ENCODE data around the gene REXO1. TPM values are rescaled to one million over a fixed set of nuclear protein-coding genes. Genes with fewer than 3 reads are reported as not detected.

REXO1 gene
- total and polyA plus RNA-seq, 9 of the 15 experiments (the other 6 are each of a cell fraction or from before 2014, with no cell fraction given) = 0.04 to 63.3 (median 15.8) TPM

GRCh38 chr19:1822210-1822609, 26.1 kb downstream of the REXO1 start:
- CTCF ChIA-PET (ENCODE audit: low intra/inter-chr PET ratio) = no interaction called here
- WGBS (ENCODE audit: insufficient coverage, low coverage, missing lambda C conversion rate) = 97% methylated on average over 17 of the region's 19 CpGs
- no peak for ATAC-seq

More at GRCh38 chr19:1822210-1822609, 26.1 kb downstream of the REXO1 start:
- H3K27me3 ChIP-seq (ENCODE audit: control insufficient read depth in 2 of 2, insufficient read depth in 2 of 2, low read length in 2 of 2) = no peaks in the 10 kb centered on the region
- H3K9ac ChIP-seq (ENCODE audit: insufficient read depth in 1 of 2, low read depth in 2 of 2, low read length in 2 of 2) = peak overlapping the region in 1 of 2 experiments; percentile 28; a peak in 1 of 4 replicates
- H3K4me3 ChIP-seq = no peak overlapping the region
- no peak for FAIRE-seq
- intact Hi-C loops (cut with micrococcal nuclease) = no loop called here
- TF ChIP-seq STAT6 (CRISPR knock-in tag; IDR thresholded peaks at IDR 0.05) (no peak), ZKSCAN8 (CRISPR knock-in tag; IDR thresholded peaks at IDR 0.05) (no peak), POLR2G (IDR thresholded peaks at IDR 0.05; ENCODE audit: low read depth, low read length) (peak; percentile 9; the same call in 1 of the 2 replicates), PRDM10 (IDR thresholded peaks at IDR 0.05; ENCODE audit: partially characterized antibody) (no peak), ZNF75A (CRISPR knock-in tag; IDR thresholded peaks at IDR 0.05) (no peak)
- no TSS peak for BruUV-seq (replicated peaks)
- H3K36me3 ChIP-seq (ENCODE audit: control insufficient read depth, insufficient read depth, low read length) = peaks cover 86% of the 10 kb centered on the region; the same call in 2 of the 3 replicates
- in situ Hi-C loops (cut with MboI) = no loop called here
- no peak for DNase-seq (ENCODE audit: extremely low read depth in 1 of 4, low spot score in 3 of 4)
- no peaks in the 10 kb centered on the region for H3K9me3 ChIP-seq (replicated peaks; ENCODE audit: control insufficient read depth, insufficient read depth, low read depth, low read length)
- H3K27ac ChIP-seq (ENCODE audit: extremely low read depth, low read depth, low read length) = no peak overlapping the region
- peaks cover 38% of the 10 kb centered on the region for H3K79me2 ChIP-seq (ENCODE audit: control insufficient read depth, insufficient read depth, low read length)
- no peaks in the 10 kb centered on the region for H3K9me1 ChIP-seq (ENCODE audit: control insufficient read depth, insufficient read depth, low read length)
- no peak overlapping the region for H2AFZ ChIP-seq (ENCODE audit: low read depth, low read length)
- H3K4me2 ChIP-seq (ENCODE audit: insufficient read depth, low read length) = no peak overlapping the region
- POLR2A ChIA-PET = no interaction called here
- peaks cover 11 to 45% of the 10 kb centered on the region in 2 experiments for H3K4me1 ChIP-seq (replicated peaks in 1 of 2; ENCODE audit: control insufficient read depth in 2 of 2, insufficient read depth in 2 of 2, low read length in 2 of 2)
- no peaks in the 10 kb centered on the region for H4K20me1 ChIP-seq (replicated peaks; ENCODE audit: control insufficient read depth, insufficient read depth, low read length)

Measured in K562 (cell line).